Measurements from ENCODE around the gene HRAS. TPM values are rescaled to one million over a fixed set of nuclear protein-coding genes. Genes with fewer than 3 reads are reported as not detected.
A peak's percentile ranks its signal among the peaks of the same experiment; 100 is the strongest.

The HRAS gene
- total RNA-seq, 1 donor: 7.1 TPM

GRCh38 chr11:534396-535209, 773 bp downstream of the HRAS start:
- Histone ChIP-seq H3K27me3 (ENCODE audit: insufficient read depth, low read length) (no peaks in the 10 kb centered on the region), H3K9me3 (ENCODE audit: low read depth, low read length) (no peaks in the 10 kb centered on the region), H3K4me1 (ENCODE audit: insufficient read depth, low read length) (peaks cover 42% of the 10 kb centered on the region), H3K4me3 (ENCODE audit: low read length) (peak overlapping the region; percentile 52)

GRCh38 chr11:533586-534395, 1.6 kb downstream of the HRAS start:
- Histone ChIP-seq H3K27me3 (ENCODE audit: insufficient read depth, low read length) (no peaks in the 10 kb centered on the region), H3K4me3 (ENCODE audit: low read length) (no peak overlapping the region), H3K9me3 (ENCODE audit: low read depth, low read length) (no peaks in the 10 kb centered on the region), H3K4me1 (ENCODE audit: insufficient read depth, low read length) (peaks cover 42% of the 10 kb centered on the region)

GRCh38 chr11:532986-533585, 2.3 kb downstream of the HRAS start:
- Histone ChIP-seq H3K4me1 (ENCODE audit: insufficient read depth, low read length) (peaks cover 38% of the 10 kb centered on the region), H3K4me3 (ENCODE audit: low read length) (no peak overlapping the region), H3K9me3 (ENCODE audit: low read depth, low read length) (no peaks in the 10 kb centered on the region), H3K27me3 (ENCODE audit: insufficient read depth, low read length) (no peaks in the 10 kb centered on the region)

- H3K4me1 ChIP-seq (ENCODE audit: insufficient read depth, low read length): peaks cover 33% of the 10 kb centered on the region
These were observed 2.8 kb downstream of the HRAS start for GRCh38 chr11:532527-532985.

DNA sequence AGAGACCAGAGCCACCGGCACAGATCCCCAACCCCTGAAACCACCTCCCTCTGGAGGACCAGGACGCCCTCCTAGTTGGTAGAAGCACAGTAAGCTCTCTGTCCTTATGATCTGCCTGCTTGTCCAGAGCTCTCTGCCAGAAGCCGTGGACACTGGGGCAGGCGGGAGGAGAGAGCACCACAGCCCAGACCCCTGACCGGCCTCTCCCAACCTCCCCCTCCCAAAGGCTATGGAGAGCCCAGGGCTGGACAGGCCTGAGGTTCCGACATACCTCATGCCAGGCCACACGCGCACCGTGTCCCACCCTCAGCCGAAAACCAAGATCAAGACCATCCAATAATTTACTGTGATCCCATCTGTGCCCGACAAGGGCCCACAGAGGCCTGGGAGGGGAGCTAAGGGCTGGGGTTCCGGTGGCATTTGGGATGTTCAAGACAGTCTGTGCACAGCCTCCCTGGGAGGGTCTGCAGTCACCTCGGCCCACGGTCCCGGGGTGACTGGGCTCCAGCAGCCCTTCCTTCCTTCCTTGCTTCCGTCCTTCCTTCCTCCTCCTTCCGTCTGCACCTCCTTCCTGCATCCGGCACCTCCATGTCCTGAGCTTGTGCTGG, 3.4 kb downstream of the HRAS start:
- H3K27me3 ChIP-seq (ENCODE audit: insufficient read depth, low read length): no peaks in the 10 kb centered on the region
- no peak overlapping the region for H3K4me3 ChIP-seq (ENCODE audit: low read length)
- H3K9me3 ChIP-seq (ENCODE audit: low read depth, low read length): no peaks in the 10 kb centered on the region
- peaks cover 27% of the 10 kb centered on the region for H3K4me1 ChIP-seq (ENCODE audit: insufficient read depth, low read length)

More at GRCh38 chr11:532527-532985, 2.8 kb downstream of the HRAS start:
- Histone ChIP-seq H3K27me3 (ENCODE audit: insufficient read depth, low read length) (no peaks in the 10 kb centered on the region), H3K4me3 (ENCODE audit: low read length) (no peak overlapping the region), H3K9me3 (ENCODE audit: low read depth, low read length) (no peaks in the 10 kb centered on the region)

- H3K27me3 ChIP-seq (ENCODE audit: insufficient read depth, low read length): no peaks in the 10 kb centered on the region
- H3K4me1 ChIP-seq (ENCODE audit: insufficient read depth, low read length): peaks cover 19% of the 10 kb centered on the region
- no peak overlapping the region for H3K4me3 ChIP-seq (ENCODE audit: low read length)
- no peaks in the 10 kb centered on the region for H3K9me3 ChIP-seq (ENCODE audit: low read depth, low read length)
These were observed 4.2 kb downstream of the HRAS start for GRCh38 chr11:530960-531831.

GRCh38 chr11:529728-530411, 5.5 kb downstream of the HRAS start:
- Histone ChIP-seq H3K4me1 (ENCODE audit: insufficient read depth, low read length) (peaks cover 14% of the 10 kb centered on the region), H3K27me3 (ENCODE audit: insufficient read depth, low read length) (no peaks in the 10 kb centered on the region), H3K4me3 (ENCODE audit: low read length) (no peak overlapping the region), H3K9me3 (ENCODE audit: low read depth, low read length) (no peaks in the 10 kb centered on the region)

- no peak overlapping the region for H3K4me3 ChIP-seq (ENCODE audit: low read length)
- H3K9me3 ChIP-seq (ENCODE audit: low read depth, low read length): no peaks in the 10 kb centered on the region
- H3K27me3 ChIP-seq (ENCODE audit: insufficient read depth, low read length): no peaks in the 10 kb centered on the region
- peaks cover 6% of the 10 kb centered on the region for H3K4me1 ChIP-seq (ENCODE audit: insufficient read depth, low read length)
These were observed 6.3 kb downstream of the HRAS start for GRCh38 chr11:528815-529727.

- no peak overlapping the region for H3K4me3 ChIP-seq (ENCODE audit: low read length)
- H3K9me3 ChIP-seq (ENCODE audit: low read depth, low read length): no peaks in the 10 kb centered on the region
- no peaks in the 10 kb centered on the region for H3K27me3 ChIP-seq (ENCODE audit: insufficient read depth, low read length)
- H3K4me1 ChIP-seq (ENCODE audit: insufficient read depth, low read length): no peaks in the 10 kb centered on the region
These were observed 7.1 kb downstream of the HRAS start for GRCh38 chr11:528166-528814.

- Histone ChIP-seq H3K4me3 (ENCODE audit: low read length) (no peak overlapping the region), H3K4me1 (ENCODE audit: insufficient read depth, low read length) (no peaks in the 10 kb centered on the region), H3K9me3 (ENCODE audit: low read depth, low read length) (no peaks in the 10 kb centered on the region), H3K27me3 (ENCODE audit: insufficient read depth, low read length) (no peaks in the 10 kb centered on the region)
These were observed 9.2 kb downstream of the HRAS start for GRCh38 chr11:526192-526591.

DNA sequence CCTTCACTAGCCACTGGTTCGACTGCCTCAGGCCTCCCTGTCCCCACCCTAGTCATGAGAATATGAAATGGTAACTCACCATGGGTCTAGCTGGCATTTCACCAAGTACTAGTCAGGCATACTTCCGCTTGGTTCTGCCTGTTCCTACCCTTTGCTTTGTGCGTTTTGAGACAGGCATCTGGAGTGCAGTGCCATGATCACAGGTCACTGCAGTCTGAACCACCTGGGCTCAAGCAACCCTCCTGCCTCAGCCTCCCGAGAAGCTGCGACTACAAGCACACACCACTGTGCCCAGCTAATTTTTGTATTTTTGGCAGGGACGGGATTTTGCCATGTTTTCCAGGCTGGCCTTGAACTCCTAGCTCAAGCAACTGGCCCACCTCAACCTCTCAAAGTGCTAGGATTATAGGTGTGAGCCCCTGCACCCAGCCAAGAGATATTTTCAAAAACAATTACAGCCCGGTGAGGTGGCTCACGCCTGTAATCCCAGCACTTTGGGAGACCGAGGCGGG, 14.1 kb downstream of the HRAS start:
- Histone ChIP-seq H3K4me3 (ENCODE audit: low read length) (no peak overlapping the region), H3K9me3 (ENCODE audit: low read depth, low read length) (no peaks in the 10 kb centered on the region), H3K27me3 (ENCODE audit: insufficient read depth, low read length) (no peaks in the 10 kb centered on the region), H3K4me1 (ENCODE audit: insufficient read depth, low read length) (peaks cover 4% of the 10 kb centered on the region)

- peaks cover 4% of the 10 kb centered on the region for H3K4me1 ChIP-seq (ENCODE audit: insufficient read depth, low read length)
- no peaks in the 10 kb centered on the region for H3K27me3 ChIP-seq (ENCODE audit: insufficient read depth, low read length)
- H3K9me3 ChIP-seq (ENCODE audit: low read depth, low read length): no peaks in the 10 kb centered on the region
- no peak overlapping the region for H3K4me3 ChIP-seq (ENCODE audit: low read length)
These were observed 14.8 kb downstream of the HRAS start for GRCh38 chr11:520428-521176.
